IPS-18c (cell line): Measurements from ENCODE around the gene S100A9.

ENCODE experiments used
- H3K4me3 ChIP-seq: 2 replicates; pipeline ENCODE4 v1.7.0; 2013; ENCODE audit warnings: low read depth, mild to moderate bottlenecking, low read length, moderate library complexity; ENCODE audit not compliant: insufficient read depth
- H3K9me3 ChIP-seq: one replicate; pipeline ENCODE4 v1.6.1; 2013; ENCODE audit warnings: mild to moderate bottlenecking, low read length, moderate library complexity; ENCODE audit not compliant: control insufficient read depth, insufficient read depth

S100A9 gene

GRCh38 chr1:153370146-153370545 lies 12.5 kb downstream of the S100A9 start:
- H3K9me3 ChIP-seq, result peaks cover 2% of the 10 kb centered on the region

DNA sequence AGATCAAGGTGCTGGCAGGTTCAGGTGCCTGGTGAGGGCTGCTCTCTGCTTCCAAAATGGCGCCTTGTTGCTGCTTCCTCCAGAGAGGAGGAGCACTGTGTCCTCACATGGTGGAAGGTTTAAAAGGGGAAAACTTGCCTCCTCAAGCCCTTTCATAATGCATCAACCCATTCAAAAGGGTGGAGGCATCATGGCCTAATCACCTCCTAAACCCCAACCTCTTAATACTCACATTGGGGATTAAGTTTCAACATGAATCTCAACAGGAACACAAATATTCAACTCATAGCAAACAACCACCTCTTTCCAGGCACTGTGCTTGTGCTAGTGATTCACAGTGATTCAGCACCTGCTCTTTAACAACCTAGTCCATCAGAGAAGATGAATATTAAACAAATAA lies 13.6 kb downstream of the S100A9 start:
- Histone ChIP-seq H3K9me3 (peaks cover 2% of the 10 kb centered on the region), H3K4me3 (no peak overlapping the region)

More at GRCh38 chr1:153370146-153370545, 12.5 kb downstream of the S100A9 start:
- no peak overlapping the region for H3K4me3 ChIP-seq

- H3K9me3 ChIP-seq, result no peaks in the 10 kb centered on the region
- H3K4me3 ChIP-seq, result no peak overlapping the region
Observed at GRCh38 chr1:153372571-153372970, 14.9 kb downstream of the S100A9 start.

DNA sequence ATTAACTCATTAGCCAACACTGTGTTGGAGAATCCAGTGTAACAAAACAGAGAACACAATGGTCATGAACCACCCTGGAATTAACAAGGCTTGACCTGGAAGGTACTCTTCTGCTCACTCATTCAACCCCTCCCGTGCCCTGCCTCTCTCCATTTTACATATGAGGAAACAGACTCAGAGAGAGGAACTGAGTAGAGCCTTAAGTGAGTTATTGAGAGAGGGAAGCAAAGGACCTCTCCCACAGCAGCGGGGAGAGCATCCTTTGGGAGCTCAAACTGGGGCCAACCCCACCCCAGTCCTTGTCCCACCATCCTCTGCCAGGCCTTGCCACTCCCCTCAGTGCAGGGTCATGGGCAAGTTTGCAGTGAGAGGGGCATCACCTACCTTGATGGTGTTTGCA lies 16.4 kb downstream of the S100A9 start:
- Histone ChIP-seq H3K9me3 (no peaks in the 10 kb centered on the region), H3K4me3 (no peak overlapping the region)

DNA sequence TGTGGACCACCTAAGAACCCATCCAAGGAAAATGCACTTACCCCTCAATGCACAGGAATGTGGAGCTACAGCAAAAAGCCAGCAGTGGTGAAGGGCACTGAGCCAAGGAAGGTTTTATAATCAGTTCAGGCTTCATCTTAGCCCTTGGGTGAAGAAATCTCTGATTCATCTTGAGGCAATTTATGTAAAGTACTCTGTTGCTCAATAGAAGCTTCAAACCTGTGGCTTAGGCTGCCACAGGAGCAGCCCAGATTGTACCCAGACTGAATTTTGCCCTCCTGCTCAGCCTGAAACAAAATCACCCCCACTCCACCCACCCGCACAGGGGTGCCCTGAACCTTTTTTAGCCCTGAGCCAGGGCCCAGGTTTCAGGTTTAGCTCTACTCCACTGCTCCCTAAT lies 17.9 kb downstream of the S100A9 start, which contains the start of gene S100A12:
S100A12 (minus strand) TSS at position 111 of the 400 bp plus-strand sequence. CDS start 1,029 bp downstream, outside the sequence.
- no peak within 1 kb of the TSS for H3K4me3 ChIP-seq
- no peaks in the 10 kb centered on the region for H3K9me3 ChIP-seq

DNA sequence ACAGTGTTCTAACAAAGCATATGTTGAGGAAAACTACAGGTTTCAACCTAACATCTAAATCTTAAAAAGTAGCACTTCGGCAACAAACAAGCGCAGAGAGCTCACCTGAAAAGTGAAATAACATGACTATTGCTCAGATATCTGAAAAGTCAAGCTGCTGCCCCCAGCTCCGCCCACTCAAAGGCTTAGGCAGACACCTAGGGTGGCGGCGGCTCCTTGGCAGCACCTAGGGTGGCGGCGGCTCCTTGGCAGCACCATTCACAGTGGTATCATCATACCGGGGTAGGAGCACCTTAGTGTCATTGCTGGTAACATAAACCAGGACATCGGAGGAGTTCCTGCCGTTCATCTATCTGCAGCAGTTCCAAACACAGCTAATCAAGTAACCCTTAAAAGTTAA lies 21.9 kb downstream of the S100A9 start:
- Histone ChIP-seq H3K9me3 (no peaks in the 10 kb centered on the region), H3K4me3 (no peak overlapping the region)

- Histone ChIP-seq H3K4me3 (no peak overlapping the region), H3K9me3 (no peaks in the 10 kb centered on the region)
Observed at GRCh38 chr1:153380711-153381110, 23.1 kb downstream of the S100A9 start.

GRCh38 chr1:153384958-153385580 lies 27.4 kb downstream of the S100A9 start:
- Histone ChIP-seq H3K4me3 (no peak overlapping the region), H3K9me3 (no peaks in the 10 kb centered on the region)

DNA sequence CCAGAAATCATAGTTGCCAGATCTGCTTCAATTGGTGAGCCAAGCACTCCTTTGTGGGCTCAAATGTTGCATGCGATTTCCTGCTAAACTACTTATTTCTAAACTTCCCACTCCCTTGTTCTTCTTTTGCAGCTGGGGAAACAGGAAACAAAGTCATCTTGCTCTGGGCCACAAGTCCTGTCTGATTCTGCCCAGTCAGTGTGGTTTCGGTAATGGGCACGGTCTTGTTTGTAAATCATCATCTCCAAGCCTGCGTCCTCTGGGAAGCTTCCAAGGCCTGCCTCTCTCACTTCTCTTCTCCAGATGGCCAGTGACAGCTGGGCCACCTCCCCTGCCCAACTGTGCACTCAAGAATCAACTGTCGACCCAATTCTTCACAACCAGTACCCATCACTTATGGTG lies 28.8 kb downstream of the S100A9 start:
- Histone ChIP-seq H3K9me3 (no peaks in the 10 kb centered on the region), H3K4me3 (no peak overlapping the region)

GRCh38 chr1:153387001-153387400 lies 29.3 kb downstream of the S100A9 start:
- Histone ChIP-seq H3K4me3 (no peak overlapping the region), H3K9me3 (no peaks in the 10 kb centered on the region)

GRCh38 chr1:153387785-153388184 lies 30.1 kb downstream of the S100A9 start:
- Histone ChIP-seq H3K4me3 (no peak overlapping the region), H3K9me3 (no peaks in the 10 kb centered on the region)

- no peak overlapping the region for H3K4me3 ChIP-seq
- no peaks in the 10 kb centered on the region for H3K9me3 ChIP-seq
Observed at GRCh38 chr1:153389401-153389800, 31.7 kb downstream of the S100A9 start.

GRCh38 chr1:153389973-153390879 lies 32.6 kb downstream of the S100A9 start:
- Histone ChIP-seq H3K4me3 (no peak overlapping the region), H3K9me3 (no peaks in the 10 kb centered on the region)

GRCh38 chr1:153390938-153391710 lies 33.5 kb downstream of the S100A9 start, which contains the start of gene S100A8:
Gene S100A8 (minus strand): TSS chr1:153391073. CDS start chr1:153390535, 538 bp downstream.
- Histone ChIP-seq H3K4me3 (no peak within 1 kb of the TSS), H3K9me3 (no peaks in the 10 kb centered on the region)

- H3K4me3 ChIP-seq, result no peak overlapping the region
- no peaks in the 10 kb centered on the region for H3K9me3 ChIP-seq
Observed at GRCh38 chr1:153392258-153392657, 34.6 kb downstream of the S100A9 start.

- Histone ChIP-seq H3K9me3 (no peaks in the 10 kb centered on the region), H3K4me3 (no peak overlapping the region)
Observed at GRCh38 chr1:153392822-153393221, 35.2 kb downstream of the S100A9 start.

- Histone ChIP-seq H3K9me3 (no peaks in the 10 kb centered on the region), H3K4me3 (no peak overlapping the region)
Observed at GRCh38 chr1:153393926-153394325, 36.3 kb downstream of the S100A9 start.
